ENCODE measurements around the gene WWOX.

Gene WWOX

GRCh38 chr16:78278056-78278450 lies 178.6 kb downstream of the WWOX start:
- no peak for DNase-seq

GRCh38 chr16:78281115-78281514 lies 181.7 kb downstream of the WWOX start:
- DNase-seq = no peak

DNA sequence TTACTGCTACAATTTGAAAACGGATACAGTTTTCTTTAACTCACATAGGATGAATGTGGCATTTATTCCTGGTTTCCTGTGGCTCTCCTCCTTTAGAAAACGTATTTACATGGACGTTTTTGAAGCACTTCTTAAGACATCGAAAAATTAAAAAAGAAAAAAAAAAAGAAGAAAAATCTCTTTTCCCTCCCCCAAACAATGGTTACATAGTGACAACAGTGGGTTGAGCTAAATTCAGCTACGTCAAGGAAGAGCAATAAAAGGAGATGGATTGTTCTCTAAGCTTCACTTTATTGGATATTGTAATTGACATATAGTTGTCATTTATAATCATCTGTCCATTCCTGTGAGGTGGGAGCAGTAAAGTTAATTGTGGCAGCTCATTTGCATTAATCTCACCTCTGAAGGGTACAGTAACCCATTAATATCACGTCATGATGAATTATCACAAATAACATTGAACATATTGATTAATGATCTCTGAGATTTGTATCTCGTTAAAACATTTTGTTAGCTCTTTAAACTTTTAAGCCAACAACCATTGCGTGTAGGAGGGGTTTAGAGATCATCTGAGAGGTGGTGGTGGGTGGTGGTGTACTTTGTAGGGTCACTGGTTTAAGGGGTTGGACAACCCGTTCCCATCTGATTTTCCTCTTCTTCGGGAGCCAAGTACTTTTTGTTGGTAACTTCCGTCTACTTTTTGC lies 184.2 kb downstream of the WWOX start:
- no peak for DNase-seq

GRCh38 chr16:78284326-78284725 lies 184.9 kb downstream of the WWOX start:
- no peak for DNase-seq

DNA sequence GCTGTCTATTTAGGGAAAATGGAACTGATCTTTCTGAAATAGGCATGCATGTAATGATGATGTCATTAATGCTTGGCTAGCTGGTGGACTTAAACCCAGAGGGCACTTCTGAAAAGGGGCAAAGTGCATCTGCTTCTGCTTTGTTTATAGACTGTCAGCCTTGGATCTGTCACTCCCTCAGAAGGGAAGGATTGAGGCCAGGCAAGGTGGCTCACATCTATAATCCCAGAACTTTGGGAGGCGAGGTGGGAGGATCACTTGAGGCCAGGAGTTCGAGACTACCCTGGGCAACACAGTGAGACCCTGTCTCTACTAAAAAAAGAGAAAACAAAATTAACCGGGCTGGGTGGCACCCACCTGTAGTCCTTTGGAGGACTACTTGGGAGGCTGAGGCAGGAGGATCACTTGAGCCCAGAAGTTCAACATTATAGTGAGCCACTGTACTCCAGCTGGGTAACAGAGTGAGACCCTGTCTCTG lies 185.5 kb downstream of the WWOX start:
- DNase-seq = no peak

DNA sequence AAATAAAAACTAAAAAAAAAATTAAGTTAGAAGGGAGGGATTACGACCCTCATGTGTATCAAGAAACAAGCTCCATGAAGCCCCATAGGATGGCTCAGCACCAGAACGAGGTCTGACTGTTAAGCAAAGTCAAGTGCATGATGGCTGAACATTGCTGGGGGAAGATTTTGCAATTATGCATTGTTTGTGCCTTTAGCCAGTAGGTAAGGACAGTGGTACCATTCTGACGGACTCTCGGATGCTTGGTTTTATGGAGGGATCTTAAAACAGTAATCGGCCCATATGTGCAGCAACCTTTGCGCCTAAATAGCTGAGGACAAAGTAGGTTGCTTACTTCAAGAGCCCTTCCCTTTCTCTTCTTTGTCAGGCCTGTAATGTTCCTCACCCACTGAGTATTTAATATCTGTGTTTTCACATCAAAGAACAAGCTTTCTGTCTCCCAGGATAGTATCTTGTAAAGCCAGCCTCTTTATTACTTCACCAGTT lies 186.0 kb downstream of the WWOX start:
- DNase-seq = no peak

- no peak for DNase-seq
These were observed 186.6 kb downstream of the WWOX start for GRCh38 chr16:78286065-78286464.

- DNase-seq = no peak
These were observed 189.4 kb downstream of the WWOX start for GRCh38 chr16:78288888-78289287.

DNA sequence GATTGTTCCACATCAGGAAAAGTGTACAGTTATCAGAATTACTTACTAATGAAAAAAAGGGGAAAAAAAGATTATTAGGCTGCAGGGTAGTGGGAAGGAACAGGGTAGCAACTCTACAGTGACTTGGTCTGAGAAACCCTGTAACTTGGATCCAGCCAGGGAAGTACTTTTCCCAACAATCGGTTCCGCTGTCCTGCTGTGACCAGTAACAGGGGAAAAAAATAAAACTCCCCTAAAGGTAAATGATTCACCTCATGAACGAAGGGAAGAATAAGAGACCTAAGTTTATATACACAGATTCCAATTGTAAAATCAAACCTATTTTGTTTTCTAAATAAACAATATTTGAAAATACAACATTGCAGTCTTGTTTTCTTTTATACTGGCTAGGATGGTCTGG lies 189.9 kb downstream of the WWOX start:
- no peak for DNase-seq

DNA sequence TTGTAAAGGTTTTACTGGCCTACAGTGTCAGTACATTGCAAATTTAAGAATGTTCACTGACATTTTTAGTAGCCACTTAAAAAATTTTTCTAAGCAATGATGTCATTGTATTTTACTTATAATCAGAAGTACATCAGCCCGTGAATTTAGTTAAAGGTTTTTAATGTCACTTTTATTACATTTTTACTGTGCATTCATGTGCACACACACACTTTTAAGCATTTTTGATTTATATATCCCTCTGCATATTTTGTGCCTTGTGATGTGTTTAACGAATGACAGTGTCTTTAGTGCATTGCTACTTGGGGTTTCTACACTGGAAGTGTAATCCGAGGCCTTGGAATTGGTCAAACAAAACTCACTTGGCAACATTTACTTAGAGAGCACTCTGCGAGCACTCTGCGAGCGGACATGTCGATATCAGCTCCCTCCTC lies 190.4 kb downstream of the WWOX start:
- DNase-seq = no peak

DNA sequence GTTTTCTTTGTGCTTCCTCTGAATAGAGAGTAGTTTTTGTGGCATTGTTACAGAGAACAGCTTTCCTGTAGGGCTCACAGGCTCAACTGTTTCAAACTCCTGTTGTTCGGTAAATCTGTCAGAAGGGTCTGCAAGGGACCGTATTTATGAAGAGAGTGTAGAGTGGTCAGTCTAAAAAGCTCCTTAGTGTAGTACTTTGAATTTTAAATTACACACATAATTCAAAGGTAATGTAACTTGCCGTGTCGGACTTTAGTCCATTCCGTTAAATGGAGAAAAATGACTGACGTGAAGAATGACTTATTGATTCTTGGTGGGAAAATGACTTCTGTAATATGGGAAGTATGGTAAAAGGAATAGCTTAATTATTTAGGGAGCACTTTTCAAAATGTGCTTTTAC lies 190.9 kb downstream of the WWOX start:
- no peak for DNase-seq

- DNase-seq = no peak
These were observed 191.6 kb downstream of the WWOX start for GRCh38 chr16:78290872-78291591.

- no peak for DNase-seq
These were observed 192.2 kb downstream of the WWOX start for GRCh38 chr16:78291604-78292003.

GRCh38 chr16:78292086-78292843 lies 192.8 kb downstream of the WWOX start:
- DNase-seq = no peak

DNA sequence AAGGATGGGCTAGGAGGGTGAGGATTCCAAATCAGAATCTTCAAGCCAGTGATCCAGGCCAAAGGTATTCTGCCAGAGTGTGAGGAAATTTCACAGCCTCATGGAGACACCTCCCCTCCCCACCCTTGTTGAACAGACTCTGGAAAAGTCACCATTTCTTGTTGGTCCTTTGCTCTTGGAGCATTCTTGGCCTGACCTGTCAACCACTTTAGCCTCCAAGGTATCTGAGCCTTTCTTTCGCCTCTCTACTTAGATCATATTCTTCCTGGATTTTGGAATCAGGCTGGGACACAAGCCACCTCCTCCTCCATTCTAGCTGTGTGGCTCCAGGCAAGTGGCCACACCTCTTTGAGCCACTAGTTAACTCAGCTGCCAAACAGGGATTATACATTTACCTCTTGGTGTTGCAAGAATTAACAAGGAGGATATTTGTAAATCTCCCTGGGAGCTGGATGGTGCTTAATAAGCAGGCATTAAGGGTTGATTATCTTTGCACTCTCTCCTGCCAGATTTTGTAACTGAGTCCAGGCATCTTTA lies 193.5 kb downstream of the WWOX start:
- DNase-seq = no peak

DNA sequence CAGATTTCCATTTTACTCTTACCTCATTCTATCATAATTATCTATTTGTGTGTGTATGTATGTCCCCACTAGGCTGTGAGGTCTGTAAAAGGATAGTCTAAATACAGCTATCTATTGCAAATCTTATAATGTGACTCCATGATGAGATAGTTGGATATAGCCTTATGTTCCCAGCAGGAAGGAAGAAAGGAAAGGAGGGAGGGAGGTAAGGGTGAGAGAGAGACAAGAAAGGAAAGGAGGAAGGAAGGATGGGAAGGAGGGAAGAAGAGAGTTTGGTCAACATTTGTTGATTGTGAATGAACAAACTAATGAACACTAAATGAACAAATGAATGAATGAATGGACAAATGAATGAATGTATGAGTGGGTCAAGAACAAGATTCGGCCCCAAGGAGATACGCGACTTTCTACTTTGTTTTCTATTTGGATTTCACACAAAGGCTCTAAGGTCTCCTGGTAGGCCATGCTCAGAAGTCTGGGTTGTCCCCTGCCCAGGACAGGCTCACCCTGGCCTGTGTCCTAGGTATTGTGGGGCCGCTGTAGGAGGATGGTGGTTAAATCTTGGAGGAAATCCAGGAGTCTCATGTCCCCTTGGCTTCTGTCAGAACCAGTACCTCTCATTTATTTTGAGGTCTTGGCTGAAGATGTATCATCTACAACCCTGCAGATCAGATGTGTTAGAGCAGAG lies 195.2 kb downstream of the WWOX start:
- no peak for DNase-seq

DNA sequence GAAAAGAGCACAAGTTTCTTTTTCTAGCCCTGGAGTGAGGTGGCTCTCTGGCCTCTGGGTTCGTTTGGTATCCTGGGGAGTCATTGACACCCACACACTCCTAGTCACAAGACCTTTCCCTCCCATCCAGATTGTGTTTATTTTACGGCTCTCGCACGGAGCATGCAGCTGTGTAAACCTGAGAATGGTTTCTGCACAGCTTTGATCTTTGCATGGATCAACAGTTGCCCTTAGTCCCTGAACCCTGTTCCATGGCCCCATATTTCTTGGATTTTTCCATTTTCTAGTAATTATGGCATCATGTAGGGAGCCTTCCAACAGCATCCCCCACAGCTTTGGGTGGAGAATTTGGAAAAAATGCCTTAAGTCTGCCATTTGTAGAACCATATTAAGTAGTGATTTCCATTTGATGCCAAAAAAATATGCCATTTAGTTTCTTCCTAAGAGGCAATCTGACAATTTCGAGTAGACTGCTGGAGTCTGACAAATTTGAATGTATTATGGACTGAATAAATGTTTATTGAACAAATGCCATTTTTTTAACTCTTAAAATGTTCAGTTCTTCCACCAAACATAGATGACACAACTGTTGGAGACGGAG lies 197.7 kb downstream of the WWOX start:
- DNase-seq = no peak

DNA sequence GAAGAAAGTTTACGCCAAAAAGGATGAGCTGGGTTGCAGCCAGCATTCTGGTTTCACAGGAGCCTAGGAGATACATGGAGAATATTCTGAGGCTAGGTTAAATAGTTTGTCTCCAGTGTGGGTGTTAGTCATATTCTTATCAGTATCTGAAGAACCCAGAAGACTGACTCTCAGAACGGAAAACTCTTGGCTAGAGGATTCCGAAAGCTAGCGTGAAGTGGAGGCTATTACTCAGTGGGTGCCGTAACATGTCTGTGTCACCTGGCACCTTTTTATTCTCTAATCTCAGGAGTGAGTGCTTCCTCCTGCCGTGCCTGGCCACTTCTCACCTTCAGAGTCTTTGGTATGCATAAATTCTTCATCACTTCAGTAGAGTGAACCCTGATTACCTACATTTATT lies 199.5 kb downstream of the WWOX start:
- no peak for DNase-seq

GRCh38 chr16:78300469-78300868 lies 201.0 kb downstream of the WWOX start:
- DNase-seq = no peak

- no peak for DNase-seq
These were observed 204.5 kb downstream of the WWOX start for GRCh38 chr16:78303946-78304345.

DNA sequence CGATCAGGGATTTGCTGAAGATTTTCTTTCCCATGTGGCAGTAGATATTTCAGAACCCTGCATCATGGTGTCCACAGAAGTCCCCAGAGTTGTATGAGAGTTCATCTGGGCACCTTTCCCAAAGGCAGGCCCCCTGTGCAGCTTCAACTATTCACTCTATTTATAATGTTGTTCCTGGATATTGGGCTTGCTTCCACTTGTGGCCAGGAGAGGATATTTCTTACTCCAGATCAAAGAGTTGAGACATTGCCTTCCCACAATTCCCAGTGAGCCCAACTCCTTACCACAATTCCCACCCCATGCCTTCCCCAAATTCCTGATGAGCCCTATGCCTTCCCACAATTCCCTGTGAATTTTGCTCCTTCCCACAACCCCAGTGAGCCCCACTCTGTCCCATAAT lies 206.9 kb downstream of the WWOX start:
- DNase-seq = no peak

GRCh38 chr16:78307824-78308528 lies 208.5 kb downstream of the WWOX start:
- no peak for DNase-seq
